Fibroblast of skin of abdomen (primary cell): ENCODE results near the gene CD63. TPM values are rescaled to one million over a fixed set of nuclear protein-coding genes. Genes with fewer than 3 reads are reported as not detected.
A peak's percentile ranks its signal among the peaks of the same experiment; 100 is the strongest.
"Not testable (repeated sequence)": the region's sequence is repeated elsewhere in the genome, so short reads cannot be mapped to it uniquely, and the experiment has no call there.

Experiments
- DNase-seq: peaks from one replicate; pipeline ENCODE4 v3.0.0-alpha.2; 2013
- polyA plus RNA-seq, 2 experiments: library from polyadenylated mRNA; unstranded; fragments of 120-200 nt; gene quantifications; one replicate each; pipeline ENCODE4 v1.2.1, GENCODE V29; 2013; ENCODE audit not compliant: insufficient read length in 2 of 2

CD63 gene, protein sequence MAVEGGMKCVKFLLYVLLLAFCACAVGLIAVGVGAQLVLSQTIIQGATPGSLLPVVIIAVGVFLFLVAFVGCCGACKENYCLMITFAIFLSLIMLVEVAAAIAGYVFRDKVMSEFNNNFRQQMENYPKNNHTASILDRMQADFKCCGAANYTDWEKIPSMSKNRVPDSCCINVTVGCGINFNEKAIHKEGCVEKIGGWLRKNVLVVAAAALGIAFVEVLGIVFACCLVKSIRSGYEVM
- 1,151 TPM for polyA plus RNA-seq (2013, experiment 1 of 2; ENCODE audit: insufficient read length)
- polyA plus RNA-seq (2013, experiment 2 of 2; ENCODE audit: insufficient read length) = 1,151 TPM

DNA sequence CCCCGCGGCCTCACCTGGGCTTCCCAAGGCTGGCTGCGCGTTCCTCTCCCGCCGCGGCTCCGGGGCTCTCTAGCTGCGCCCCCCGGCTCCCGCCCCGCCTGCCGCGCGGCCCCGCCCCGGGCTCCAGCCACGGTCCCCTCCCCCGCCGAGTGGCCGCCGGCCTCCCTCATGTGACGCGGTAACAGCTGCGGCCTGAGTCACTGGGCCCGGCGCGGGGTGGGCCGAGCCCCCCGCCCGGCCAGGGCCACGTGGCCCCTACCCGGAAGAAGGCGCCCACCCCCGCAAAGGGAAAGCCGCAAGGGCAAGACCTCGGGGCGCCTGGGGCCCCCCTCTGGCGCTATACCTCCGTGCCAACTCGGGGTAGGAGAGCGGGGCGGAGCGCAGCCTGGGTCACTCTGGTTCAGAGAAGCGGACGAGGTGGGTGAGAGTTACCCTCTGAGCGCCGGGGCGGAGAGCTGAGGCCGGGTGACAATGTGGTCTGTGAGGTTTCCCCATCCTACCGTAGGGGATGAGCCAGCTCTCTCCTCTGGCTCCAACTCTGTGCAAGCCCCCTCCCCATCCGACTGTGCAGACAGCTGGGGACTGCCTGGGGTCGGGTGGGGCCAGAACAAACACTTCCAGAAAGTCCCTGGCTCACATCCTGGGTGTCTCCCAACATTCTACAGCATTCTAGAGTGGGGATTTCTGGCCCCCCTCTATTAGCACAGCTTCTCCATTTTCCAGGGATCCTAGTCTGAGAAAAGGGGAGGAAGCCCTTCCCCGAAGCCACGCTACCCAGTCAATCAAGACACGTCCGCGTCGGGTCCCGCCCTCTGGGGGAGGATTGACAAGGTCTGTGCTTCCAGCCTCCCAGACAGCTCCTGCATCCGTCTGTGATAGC, at the start of gene CD63:
Gene CD63 (minus strand): TSS at position 71 of the 880 bp plus-strand sequence. CDS start 668 bp downstream, outside the sequence.
- peak; percentile 97 for DNase-seq

DNA sequence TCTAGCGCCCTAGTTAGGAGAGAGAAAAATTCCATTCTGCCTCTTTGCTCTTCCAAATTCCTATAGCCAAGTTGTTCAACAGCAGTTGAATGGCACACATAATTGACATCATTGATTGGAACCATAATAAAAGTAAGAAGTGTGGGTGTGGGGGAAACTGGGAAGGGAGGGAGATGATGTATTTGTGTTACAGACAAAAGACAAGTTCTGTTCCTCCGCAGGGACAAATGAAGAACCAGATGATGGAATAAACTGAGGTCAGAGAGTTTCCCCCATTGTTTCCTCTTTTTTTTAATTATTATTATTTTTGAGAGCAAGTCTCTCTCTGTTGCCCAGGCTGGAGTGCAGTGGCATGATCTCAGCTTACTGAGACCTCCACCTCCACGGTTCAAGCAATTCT, 49.0 kb upstream of the CD63 start:
- DNase-seq = no peak

DNA sequence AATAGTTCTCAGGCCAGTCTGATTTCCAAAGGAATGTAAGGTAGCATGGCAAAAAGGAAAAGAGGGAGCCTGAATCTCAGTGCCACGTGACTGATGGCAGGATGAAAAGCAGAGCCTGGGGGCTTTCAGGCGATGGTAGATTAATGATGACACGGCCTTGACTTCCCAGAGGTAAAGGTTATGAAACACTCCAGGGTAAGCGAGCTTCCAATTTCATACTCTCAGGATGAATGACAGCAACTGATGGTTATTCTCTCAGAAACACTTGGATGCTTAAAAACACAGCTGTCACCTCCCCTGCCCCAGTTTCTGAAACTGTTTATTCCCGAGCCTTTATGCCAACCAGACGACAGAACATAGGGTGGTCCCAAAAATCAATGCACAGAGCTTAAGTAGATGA, 42.9 kb upstream of the CD63 start:
- DNase-seq = no peak

- DNase-seq = no peak
These were observed 38.3 kb upstream of the CD63 start for GRCh38 chr12:55767156-55767555.

DNA sequence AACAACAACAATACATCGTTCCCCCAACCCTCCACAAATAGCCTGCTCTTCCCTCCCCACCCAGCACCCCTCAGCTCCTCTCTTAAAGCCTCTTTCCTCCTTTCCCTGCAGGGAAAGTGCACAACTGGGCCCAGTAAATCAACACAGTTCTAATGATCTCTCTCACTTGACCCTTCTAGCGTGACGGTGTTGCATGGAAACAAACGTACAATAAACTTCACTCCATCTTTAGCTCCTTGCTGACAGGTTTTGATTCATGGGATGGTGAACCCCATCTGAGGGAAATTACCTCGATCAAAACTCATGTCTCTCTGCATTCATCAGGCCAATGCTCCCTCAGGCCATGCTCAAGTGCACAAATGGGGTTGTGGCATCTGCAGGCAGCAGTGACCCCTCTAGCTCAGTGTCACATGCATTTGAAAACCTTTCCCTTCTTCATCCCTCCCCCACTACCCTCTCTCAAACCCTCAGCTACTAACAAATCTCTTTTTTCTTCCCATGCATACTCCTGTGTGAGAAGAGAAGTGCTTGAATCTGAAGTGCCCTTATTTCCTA, 37.0 kb upstream of the CD63 start:
- DNase-seq = no peak

DNA sequence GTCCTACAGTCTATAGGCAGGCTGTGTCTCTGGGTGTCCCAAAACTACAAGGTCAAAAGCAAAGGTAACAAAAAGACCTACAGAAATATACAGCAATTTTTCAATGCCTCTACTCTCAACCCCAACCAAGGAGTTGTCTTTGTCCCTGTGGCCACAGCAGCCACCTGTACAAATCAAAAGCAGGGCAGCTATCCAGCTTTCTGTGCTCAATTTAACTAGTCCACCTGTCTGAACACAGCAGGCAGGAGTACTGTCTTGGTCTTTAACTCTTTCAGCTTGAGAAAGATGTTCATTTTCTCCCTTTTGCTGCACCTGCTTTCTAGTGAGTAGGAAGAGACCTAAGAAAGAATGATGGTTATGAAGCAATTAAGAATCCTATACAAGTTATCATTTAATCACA, 33.8 kb upstream of the CD63 start:
- no peak for DNase-seq

- no peak for DNase-seq
These were observed 31.9 kb upstream of the CD63 start for GRCh38 chr12:55760663-55761062.

- DNase-seq = not testable (repeated sequence)
These were observed 29.8 kb upstream of the CD63 start for GRCh38 chr12:55758575-55758974.

DNA sequence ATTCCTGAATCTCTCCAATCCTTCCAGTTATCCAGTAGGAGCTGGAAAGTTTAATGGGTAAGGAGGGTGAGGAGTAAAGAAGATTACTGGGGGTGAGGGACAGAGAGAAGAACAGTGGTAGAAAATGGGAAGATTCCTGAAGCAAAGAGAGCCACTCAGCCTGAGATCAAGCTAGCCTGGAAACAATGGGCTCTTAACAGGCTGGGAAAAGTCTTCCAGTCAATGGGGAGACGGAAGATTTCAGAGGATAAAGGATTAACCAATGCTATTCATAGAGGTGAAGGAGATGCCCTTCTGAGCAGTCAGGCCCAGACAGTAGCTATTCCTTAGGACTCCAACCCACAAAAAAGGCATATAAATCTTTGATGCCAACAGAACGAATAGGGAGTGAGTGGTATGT, 28.9 kb upstream of the CD63 start:
- no peak for DNase-seq

DNA sequence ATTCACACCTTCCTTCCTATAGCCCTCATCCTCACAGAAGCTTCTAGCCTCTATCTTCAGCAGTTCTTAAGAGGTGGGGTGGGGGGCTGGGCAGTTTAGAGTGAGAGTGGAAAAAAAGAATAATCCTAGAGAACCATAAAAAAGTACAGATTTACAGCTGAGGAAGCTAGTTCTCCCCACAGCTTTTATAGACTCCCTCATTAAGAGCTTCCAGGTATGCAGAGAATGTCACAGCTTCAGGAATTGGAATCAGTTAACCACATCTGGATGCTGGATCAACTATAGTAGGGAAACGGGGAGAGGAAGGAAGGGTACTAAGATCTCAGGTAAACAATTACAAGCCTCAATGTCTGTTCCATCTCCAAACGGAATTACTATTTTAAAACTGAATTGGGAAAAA, 26.4 kb upstream of the CD63 start:
- no peak for DNase-seq

GRCh38 chr12:55748230-55748993, 19.6 kb upstream of the CD63 start:
- DNase-seq = no peak

GRCh38 chr12:55746913-55747231, 18.1 kb upstream of the CD63 start:
- DNase-seq = no peak

GRCh38 chr12:55746174-55746912, 17.5 kb upstream of the CD63 start:
- DNase-seq = no peak

DNA sequence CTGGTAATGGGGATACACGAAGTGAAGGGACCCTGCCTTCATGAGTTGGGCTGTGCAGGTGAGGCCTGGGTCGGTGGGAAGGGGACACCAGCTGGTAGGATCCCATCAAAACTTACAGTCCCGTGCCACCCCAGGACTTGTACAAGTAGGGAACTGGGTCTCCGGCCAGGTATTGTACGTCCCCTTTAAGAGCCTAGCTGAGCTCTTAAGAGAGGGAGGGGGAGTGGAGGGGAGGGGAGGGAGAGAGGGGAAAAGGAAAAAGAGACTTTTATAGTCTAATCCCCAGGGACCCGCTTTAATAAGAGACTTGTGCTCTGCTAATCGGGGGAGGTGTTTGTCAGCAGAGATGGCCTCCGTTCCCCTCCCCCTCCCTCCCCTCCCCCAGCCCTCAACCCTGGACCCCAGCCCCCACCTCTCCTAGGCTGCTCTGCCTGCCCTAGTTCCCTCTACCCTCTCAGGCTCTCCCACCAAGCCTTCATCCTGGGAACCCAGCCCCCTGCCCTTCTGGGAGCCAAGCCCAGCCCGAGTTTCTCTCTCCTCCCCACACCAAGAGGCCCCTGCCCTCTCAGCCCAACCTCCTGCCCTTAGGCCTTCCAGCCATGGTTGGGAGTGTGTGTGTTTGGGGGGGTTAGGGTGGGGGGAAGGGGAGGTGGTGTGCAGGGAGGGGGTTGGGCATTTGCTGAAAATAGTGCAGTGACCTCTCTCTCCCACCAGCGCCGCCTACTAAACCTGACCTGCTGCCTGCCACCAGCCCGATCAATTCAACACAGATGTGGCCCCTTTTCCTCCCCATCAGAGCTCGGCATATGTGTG, 16.8 kb upstream of the CD63 start:
- DNase-seq = peak; percentile 61

DNA sequence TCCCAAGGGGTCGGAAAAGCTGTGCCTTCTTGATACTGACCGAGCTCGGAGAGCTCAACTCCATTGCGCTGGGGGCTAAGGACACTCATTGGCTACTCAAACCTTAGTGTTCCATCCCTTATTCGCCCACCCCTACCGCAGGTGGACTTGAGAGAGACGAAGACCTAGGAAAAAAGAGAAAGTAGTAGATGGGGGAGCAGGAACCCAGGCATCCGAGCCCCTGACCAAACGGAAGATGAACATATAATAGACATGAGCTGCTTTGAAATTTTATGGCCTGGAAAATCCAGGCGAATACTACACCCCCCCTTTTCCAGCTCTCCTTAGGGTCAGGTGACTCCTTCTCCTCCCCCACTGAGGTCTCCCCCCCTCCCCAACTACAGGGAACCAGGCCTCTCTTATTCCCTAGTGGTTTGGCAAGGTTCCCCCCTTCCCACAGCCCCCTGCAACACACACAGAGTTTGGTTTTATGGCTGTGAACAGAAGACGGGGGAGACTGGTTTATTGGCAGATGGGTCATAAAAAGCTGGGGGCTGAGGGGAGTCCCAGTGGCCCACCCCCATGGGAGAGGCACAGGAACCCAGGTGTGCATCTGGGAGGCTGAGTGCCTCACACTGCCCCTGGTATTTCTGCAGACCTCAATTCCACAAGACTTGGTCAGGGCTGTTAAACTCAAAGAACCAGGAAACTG, 15.7 kb upstream of the CD63 start:
- no peak for DNase-seq

- peak; percentile 65 for DNase-seq
These were observed 14.9 kb upstream of the CD63 start for GRCh38 chr12:55743406-55744339.

GRCh38 chr12:55742719-55743405, 14.1 kb upstream of the CD63 start, which contains the start of gene GDF11:
GDF11 (plus strand) TSS chr12:55743122; CDS start chr12:55743317, 195 bp downstream.
- DNase-seq = peak; percentile 83

DNA sequence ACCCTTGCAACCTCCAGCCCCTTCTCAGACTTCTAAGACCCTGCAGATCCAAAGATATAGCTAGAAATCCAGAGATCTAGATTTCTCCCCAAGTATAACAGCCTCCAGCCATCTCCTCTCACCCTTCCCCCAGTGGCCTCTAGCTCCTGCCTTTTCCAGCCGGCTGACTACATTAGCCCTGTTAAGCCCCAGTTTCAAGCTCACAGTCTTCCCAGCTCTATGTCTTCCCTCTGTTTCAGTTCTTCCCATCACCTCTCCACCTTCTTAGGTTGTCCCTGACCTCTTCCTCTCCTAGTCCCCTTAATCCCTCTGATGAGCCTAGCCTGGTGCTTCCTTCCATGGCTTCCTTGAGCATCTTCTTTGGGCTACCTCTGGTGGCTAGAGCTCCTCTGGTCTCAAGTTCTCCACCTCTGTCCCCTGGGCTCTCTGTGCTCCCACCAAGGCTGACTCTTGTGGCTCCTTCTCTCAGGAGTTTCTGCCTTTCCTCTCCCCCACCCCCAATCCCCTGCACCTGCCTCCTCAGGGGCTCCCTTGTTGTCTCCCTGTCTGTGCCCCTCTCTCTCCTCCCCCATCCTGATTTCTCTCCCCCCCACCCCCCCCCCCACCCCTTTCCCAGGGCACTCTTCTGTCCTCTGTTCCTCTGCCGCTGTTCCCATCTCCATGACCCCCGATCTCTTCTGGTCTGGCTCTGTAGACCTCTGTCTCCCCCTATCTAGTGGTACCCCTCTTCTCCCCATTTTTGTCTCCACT, 13.3 kb upstream of the CD63 start:
- no peak for DNase-seq
